Peyer's patch (tissue), 4 donors: ENCODE data around the gene RRP1B.

ENCODE experiments used
- CTCF ChIP-seq, 6 experiments: fragments of 450-650 bp in 4 of 6; fragments of 200-600 bp in 2 of 6; sonication (generic) in 1 of 6; IDR thresholded peaks; one replicate each; pipeline ENCODE4 v1.5.1; 2017 to 2019; ENCODE audit warnings: antibody characterized with exemption in 6 of 6, mild to moderate bottlenecking in 3 of 6, moderate library complexity in 1 of 6
- POLR2A ChIP-seq, 2 donors: fragments of 450-650 bp; IDR thresholded peaks; one replicate each; pipeline ENCODE4 v1.5.1; 2017; ENCODE audit warnings: antibody characterized with exemption in 2 of 2, mild to moderate bottlenecking in 2 of 2, moderate library complexity in 2 of 2

- TF ChIP-seq CTCF (IDR thresholded peaks at IDR 0.05) (no peak), POLR2A (IDR thresholded peaks at IDR 0.05) (no peak)
These were observed 34.6 kb downstream of the RRP1B start for GRCh38 chr21:43693981-43694380.
